Measurements from ENCODE around the gene GSX2. TPM values are rescaled to one million over a fixed set of nuclear protein-coding genes. Genes with fewer than 3 reads are reported as not detected.
"Not testable (repeated sequence)": the region's sequence is repeated elsewhere in the genome, so short reads cannot be mapped to it uniquely, and the experiment has no call there.

GSX2 gene
- 0.12 TPM in 1 of 2 replicates, not detected in the other for polyA plus RNA-seq (2014; cell fraction: cytosol; rRNA removed)
- 0.12 TPM in 1 of 2 replicates, not detected in the other for polyA plus RNA-seq (2014; cell fraction: nucleus; rRNA removed)

GRCh38 chr4:54099748-54100574 lies at the start of gene GSX2:
TSS of gene GSX2 (plus strand) at chr4:54100163. CDS start at chr4:54100345, 182 bp downstream.
- DNase-seq (ENCODE audit: low spot score) = no peak

DNA sequence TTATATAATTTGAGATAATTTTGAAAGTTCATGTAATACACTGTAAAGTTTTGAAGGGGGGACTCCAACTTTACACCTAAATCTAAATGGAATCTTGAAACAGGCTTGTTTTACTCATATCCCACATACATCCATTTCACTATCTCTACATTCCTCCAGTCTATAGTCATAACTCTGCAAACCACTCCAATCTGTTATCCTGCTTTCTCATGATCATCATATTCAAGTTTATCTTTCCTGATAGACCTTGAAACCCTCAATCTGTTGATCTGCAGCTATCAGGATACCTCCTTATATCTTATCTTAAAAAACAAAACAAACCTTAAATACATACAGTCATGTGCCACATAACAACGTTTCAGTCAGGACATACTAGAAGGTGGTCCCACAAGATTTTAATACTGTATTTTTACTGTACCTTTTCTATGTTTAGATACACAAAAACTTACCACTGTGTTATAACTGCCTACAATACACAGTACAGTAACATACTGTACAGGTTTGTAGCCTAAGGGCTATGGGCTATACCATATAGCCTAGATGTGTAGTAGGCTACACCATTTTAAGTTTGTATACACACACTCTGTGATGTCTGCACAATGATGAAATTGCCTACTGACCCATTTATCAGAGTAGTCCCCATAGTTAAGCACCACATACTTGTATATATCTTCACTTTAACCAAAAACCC lies 49.6 kb upstream of the GSX2 start:
- DNase-seq (ENCODE audit: low spot score) = no peak

DNA sequence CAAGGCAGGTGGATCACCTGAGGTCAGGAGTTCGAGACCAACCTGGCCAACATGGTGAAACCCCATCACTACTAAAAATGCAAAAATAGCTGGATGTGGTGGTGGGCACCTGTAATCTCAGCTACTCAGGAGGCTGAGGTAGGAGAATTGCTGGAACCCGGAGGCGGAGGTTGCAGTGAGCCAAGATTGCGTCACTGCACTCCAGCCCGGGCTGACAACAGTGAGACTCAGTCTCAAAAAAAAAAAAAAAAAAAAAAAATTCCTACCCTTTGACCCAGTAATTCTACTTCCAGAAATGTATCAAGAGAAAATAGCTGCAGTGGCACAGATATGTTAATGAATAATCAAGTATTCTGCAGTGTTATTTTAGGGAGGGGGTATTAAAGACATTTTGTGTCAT lies 46.6 kb upstream of the GSX2 start:
- DNase-seq (ENCODE audit: low spot score) = not testable (repeated sequence)

DNA sequence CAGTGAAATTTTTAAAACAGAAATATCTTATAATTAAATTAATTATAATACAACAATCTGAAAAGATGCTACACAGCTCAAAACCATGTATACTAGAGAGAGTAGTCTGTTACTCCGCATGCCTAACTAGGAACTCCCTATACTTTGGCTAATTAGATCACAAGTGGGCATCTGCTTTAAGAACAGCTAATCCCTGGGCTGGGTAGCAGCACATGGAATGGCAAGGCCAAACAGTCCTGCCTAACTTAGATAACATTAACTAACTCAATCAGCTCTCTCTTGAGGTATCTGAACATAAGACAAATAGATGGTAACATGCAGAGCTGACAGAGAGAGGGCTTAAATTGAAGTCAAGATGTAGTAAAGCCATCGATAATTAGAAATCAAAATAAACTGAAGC lies 45.5 kb upstream of the GSX2 start:
- DNase-seq (ENCODE audit: low spot score) = peak; percentile 60

GRCh38 chr4:54055494-54055893 lies 44.5 kb upstream of the GSX2 start:
- no peak for DNase-seq (ENCODE audit: low spot score)

- DNase-seq (ENCODE audit: low spot score) = no peak
Measured at GRCh38 chr4:54056360-54056759, 43.6 kb upstream of the GSX2 start.

- DNase-seq (ENCODE audit: low spot score) = no peak
Measured at GRCh38 chr4:54058171-54058570, 41.8 kb upstream of the GSX2 start.

- DNase-seq (ENCODE audit: low spot score) = no peak
Measured at GRCh38 chr4:54060116-54060515, 39.8 kb upstream of the GSX2 start.

- DNase-seq (ENCODE audit: low spot score) = no peak
Measured at GRCh38 chr4:54061067-54061466, 38.9 kb upstream of the GSX2 start.

GRCh38 chr4:54061873-54062272 lies 38.1 kb upstream of the GSX2 start:
- no peak for DNase-seq (ENCODE audit: low spot score)

DNA sequence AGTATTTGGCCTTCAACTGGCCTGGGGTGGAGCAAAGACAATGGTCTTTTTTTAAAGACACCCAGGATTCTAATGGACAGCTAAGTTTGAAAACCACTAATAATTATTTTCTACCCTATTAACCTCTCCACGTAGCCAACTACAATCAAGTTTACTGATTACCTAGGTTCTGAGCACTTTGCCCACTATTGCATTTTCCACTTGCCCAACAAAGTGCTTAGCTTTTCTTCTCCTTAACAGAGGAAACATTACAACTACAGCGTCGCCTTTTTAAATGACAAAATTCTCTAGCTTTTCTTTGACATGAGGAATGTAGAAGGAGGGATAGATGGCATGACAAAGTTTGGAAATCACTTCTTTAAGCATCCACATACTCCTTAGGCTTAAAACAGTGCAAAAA lies 37.6 kb upstream of the GSX2 start:
- DNase-seq (ENCODE audit: low spot score) = no peak

- DNase-seq (ENCODE audit: low spot score) = no peak
Measured at GRCh38 chr4:54063229-54063628, 36.7 kb upstream of the GSX2 start.

- DNase-seq (ENCODE audit: low spot score) = peak; percentile 10
Measured at GRCh38 chr4:54063737-54064316, 36.1 kb upstream of the GSX2 start.

GRCh38 chr4:54064317-54065111 lies 35.4 kb upstream of the GSX2 start, which contains the start of gene CHIC2:
TSS of gene CHIC2 (minus strand) at chr4:54064605. CDS start at chr4:54064300, 305 bp downstream.
- peak; percentile 86 for DNase-seq (ENCODE audit: low spot score)

- DNase-seq (ENCODE audit: low spot score) = no peak
Measured at GRCh38 chr4:54065282-54066087, 34.5 kb upstream of the GSX2 start.

- DNase-seq (ENCODE audit: low spot score) = no peak
Measured at GRCh38 chr4:54066088-54066415, 33.9 kb upstream of the GSX2 start.

GRCh38 chr4:54066718-54067129 lies 33.2 kb upstream of the GSX2 start:
- no peak for DNase-seq (ENCODE audit: low spot score)

GRCh38 chr4:54067166-54067565 lies 32.8 kb upstream of the GSX2 start:
- DNase-seq (ENCODE audit: low spot score) = no peak

DNA sequence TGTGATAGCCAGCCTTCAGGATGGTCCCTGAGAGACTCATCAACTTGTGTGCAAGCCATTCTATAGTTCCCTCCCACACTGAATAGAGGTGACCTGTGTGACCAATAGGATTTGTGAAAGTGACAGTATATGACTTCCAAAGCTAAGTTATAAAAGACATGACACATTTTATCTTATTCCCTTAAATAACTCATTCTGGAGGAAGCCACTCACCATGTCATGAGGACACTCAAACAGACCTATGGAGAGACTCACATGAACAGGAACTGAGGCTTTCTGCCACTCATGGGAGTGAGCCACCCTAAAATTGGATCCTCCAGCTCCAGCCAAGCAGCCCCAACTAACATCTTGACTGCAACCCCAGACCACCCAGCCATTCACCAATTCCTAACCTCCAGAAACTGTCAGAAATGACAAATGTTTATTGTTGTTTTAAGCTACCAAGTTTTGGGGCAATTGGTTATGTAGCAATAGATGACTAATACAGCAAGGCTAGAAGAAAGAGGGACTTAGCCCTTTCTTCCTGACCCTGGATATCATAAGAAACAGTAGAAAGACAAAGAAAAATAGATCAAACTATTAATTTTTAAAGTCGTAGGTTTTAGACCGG lies 26.6 kb upstream of the GSX2 start:
- DNase-seq (ENCODE audit: low spot score) = no peak

GRCh38 chr4:54074381-54074780 lies 25.6 kb upstream of the GSX2 start:
- no peak for DNase-seq (ENCODE audit: low spot score)
